NCI-H1105 treated with DMSO at 0.1 percent for 48 hours (cell line): ENCODE data around the gene SLC35B2.
A peak's percentile ranks its signal among the peaks of the same experiment; 100 is the strongest.

Experiments used
- DNase-seq: peaks from one replicate; lab custom pipeline; 2025; lab: John Stamatoyannopoulos, UW

The SLC35B2 gene

GRCh38 chr6:44257025-44257752, at the start of gene SLC35B2:
TSS of gene SLC35B2 (minus strand) at chr6:44257528. CDS start at chr6:44257410, 118 bp downstream.
- DNase-seq = peak; percentile 78

GRCh38 chr6:44306710-44307109, 49.4 kb upstream of the SLC35B2 start:
- DNase-seq = no peak

- DNase-seq = no peak
Measured at GRCh38 chr6:44305200-44305725, 47.9 kb upstream of the SLC35B2 start.

GRCh38 chr6:44304282-44305199, 47.2 kb upstream of the SLC35B2 start:
- DNase-seq = no peak

GRCh38 chr6:44303842-44304241, 46.5 kb upstream of the SLC35B2 start:
- no peak for DNase-seq

- no peak for DNase-seq
Measured at GRCh38 chr6:44302856-44303255, 45.5 kb upstream of the SLC35B2 start.

GRCh38 chr6:44301782-44302564, 44.6 kb upstream of the SLC35B2 start:
- DNase-seq = no peak

- no peak for DNase-seq
Measured at GRCh38 chr6:44301106-44301505, 43.8 kb upstream of the SLC35B2 start.

GRCh38 chr6:44300292-44300823, 43.0 kb upstream of the SLC35B2 start:
- no peak for DNase-seq

- no peak for DNase-seq
Measured at GRCh38 chr6:44298864-44299263, 41.5 kb upstream of the SLC35B2 start.

GRCh38 chr6:44298055-44298803, 40.9 kb upstream of the SLC35B2 start:
- DNase-seq = no peak

GRCh38 chr6:44297063-44298038, 40.0 kb upstream of the SLC35B2 start:
- DNase-seq = peak; percentile 34

- no peak for DNase-seq
Measured at GRCh38 chr6:44294832-44295791, 37.8 kb upstream of the SLC35B2 start.

GRCh38 chr6:44292661-44293365, 35.5 kb upstream of the SLC35B2 start:
- DNase-seq = no peak

- no peak for DNase-seq
Measured at GRCh38 chr6:44291841-44292240, 34.5 kb upstream of the SLC35B2 start.

GRCh38 chr6:44289726-44290260, 32.5 kb upstream of the SLC35B2 start:
- no peak for DNase-seq

- DNase-seq = no peak
Measured at GRCh38 chr6:44286747-44287146, 29.4 kb upstream of the SLC35B2 start.

GRCh38 chr6:44286285-44286565, 28.9 kb upstream of the SLC35B2 start:
- DNase-seq = no peak
